ENCODE measurements around the gene FOCAD.

Gene FOCAD, protein sequence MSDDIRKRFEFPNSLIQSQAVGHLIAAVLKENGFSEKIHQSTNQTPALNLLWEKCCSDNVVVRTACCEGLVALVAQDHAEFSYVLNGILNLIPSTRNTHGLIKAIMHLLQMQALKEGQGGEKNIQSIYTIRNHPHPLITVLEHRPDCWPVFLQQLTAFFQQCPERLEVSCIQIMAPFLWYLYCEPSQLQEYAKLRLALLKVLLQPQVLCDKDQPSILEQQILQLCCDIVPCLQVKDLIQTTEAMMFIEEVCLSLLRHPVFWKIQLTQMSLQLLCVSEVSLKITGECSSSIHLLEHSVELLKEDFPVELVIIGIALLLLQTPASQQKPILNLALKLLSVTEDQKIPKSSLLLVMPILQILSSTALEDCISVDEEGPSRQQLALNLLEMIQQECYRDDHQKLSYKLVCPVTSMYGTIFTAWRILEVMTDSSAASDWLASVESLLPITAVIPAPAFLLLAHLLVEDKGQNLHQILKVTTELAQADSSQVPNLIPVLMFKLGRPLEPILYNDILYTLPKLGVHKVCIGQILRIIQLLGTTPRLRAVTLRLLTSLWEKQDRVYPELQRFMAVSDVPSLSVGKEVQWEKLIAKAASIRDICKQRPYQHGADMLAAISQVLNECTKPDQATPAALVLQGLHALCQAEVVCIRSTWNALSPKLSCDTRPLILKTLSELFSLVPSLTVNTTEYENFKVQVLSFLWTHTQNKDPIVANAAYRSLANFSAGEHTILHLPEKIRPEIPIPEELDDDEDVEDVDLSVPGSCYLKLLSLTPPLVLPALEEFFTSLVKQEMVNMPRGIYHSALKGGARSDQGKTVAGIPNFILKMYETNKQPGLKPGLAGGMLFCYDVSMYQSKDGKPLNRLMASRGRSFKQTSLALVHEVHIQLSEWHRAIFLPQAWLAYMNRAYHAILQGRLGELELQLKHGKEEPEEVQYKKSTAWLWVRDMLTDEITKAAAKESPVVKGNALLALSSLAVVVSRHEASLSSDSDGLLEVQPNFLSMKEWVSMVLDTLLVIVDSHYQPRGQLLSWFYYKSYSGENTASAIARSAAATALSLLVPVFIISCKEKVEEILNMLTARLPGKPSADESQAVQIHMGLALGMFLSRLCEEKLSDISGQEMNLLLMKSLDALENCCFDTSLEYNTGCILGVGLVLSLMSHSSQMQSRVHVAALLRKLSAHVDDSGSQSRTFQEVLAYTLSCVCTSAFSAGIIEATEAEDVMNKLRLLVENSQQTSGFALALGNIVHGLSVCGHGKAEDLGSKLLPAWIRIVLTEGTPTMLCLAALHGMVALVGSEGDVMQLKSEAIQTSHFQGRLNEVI (N-terminal part only)

DNA sequence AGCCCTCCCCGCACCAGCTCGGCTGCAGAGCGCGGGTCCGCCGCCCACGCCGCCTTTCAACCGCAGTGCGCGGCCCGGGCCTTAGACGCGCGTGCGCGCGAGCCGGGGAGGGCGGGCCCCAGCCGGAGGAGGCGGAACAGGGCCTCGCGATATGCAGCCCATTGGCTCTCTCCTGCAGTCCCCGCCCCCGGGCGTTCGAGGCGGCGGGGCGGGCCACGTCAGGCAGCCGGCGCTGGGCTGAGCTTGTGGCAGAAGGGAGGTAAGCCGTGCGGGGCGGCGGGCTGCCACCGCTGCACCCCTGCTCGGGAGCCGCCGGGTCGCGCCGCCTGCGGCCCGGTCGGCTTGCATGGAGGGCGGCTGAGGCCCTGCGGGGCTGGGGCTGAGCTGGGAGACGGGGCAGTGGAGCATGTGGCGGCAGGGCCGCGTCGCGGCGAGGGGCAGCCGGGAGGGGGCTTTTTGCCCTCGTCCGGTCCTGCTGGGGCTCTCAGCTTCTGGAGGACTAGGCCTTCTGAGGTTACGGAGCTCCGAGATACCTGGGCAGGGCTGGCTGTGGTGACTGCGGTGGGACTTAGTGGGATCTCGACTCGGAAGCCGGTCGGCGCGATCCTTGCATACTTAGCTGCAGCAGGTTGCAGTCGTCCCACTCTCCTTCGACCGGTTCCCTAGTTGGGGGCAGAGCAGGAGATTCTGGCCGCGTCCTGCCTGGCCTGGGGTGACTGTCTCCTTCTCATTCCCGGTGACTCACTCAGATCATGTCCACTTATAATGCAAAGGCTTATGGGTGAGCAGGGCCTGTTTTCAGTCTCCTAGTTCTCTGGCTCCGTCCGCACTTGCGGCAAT lies at the start of gene FOCAD:
TSS of gene FOCAD (plus strand) at position 225 of the 840 bp plus-strand sequence. CDS start 31,095 bp downstream, outside the sequence.
- peak; percentile 87 to 96 (median 92) for DNase-seq

DNA sequence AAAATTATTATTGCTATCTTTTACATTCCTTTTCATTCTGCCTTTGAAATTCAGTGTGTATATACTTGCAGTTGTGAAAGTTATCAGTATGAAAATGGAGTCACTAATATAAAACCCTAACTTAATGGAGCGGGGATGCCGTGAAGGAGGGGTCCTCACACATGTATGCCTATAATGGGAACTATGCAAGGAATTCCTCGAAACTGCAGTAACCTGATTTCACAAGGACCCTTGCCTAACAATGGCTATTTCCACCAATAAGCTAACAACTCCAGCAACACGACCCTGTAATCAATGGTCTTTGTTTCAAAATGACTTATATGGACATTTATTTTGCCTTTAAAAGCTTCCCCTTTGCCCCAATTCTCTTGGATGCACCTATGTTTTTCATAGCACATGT lies 49.2 kb upstream of the FOCAD start:
- DNase-seq: no peak

DNA sequence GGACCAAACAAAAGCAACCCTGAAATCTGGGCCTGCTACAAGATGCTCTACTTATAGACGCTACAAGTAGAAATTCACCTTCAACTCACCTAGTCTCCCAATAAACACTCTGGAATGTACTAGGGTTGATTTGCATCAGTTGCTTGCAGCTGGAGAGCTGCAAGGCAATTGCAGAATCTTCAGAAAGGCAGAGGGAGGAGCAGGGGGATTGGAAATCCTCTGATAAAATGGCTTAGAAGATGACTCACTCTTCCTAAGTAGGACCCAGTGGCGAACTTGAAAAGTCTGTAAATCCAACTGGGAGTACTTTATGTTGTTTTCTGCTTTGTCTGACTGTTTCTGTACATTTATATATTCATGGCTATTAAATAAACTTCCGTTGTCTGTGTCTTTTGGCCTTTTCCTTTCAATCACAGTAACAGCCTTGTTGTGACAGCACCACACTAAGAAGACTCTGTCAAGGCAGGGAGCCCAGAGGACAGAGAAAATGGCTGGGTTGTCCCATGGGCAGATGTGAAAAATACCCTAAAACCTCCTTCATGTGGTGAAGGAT lies 47.1 kb upstream of the FOCAD start:
- no peak for DNase-seq

DNA sequence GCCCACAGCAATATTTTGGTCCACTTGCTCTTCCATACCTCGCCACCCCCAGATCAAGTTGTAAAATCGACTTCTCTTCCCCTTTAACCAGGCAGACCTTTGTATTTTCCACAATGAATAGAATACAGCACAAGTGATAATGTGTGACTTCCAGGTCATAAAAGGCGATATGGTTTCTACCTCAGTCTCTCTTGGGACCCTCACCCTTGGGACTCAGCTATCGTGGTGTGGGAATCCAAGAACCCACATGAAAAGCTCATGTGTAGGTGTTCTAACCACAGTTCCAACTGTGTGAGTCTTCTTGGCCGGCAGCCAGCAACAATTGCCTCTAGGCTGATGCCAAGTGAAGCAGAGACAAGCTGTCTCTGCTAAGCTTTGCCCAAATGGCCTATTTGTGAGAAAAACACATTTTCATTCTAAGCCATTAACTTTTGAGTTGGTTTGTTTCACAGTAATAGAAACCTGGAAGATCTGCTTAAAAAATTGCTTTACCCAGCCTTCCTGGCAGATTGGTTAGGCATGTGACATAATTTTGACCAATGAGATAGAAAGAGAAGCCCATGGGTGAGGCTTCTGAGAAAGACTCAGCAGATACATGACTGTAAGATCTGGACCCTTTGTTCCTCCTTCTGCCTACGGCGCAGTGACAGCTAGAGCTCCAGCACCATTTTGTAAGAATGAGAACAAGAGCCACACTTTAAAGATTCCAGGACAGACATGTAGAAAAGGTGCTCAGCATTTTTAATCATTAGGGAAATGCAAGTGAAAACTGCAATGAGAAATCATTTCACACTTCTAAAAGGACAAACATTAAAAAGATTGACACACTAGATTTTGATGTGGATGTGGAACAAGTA lies 43.5 kb upstream of the FOCAD start:
- peak; percentile 29 to 81 (median 64) for DNase-seq

DNA sequence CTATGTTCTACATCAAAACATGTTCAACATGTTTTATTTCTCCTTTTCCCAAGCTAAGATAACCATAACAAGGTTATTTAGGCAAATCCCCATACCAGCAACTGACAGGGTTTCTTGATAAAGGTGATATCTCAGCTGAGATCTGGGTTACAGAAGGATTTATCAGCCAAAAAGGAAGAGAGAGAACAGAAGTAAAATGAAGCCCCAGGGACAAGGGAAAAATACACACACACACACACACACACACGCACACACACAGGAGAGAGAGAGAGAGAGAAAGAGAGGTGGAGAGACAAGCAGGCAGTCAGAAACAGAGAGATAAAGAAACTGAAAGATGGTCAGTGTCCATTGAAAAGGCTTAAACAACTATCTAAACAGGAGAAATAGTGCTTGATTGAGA lies 42.0 kb upstream of the FOCAD start:
- DNase-seq: no peak

DNA sequence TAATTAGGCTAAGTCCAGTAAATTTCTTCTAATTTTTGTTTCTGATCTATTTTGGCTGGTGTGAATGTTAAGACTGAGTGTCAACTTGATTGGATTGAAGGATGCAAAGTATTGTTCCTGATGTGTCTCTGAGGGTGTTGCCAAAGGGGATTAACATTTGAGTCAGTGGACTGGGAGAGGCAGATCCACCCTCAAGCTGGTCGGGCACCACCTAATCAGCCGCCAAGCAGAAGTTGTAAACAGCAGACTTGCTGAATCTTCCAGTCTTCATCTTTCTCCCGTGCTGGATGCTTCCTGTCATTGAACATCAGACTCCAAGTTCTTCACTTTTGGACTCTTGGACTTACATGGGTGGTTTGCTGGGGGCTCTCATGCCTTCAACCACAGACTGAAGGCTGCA lies 40.4 kb upstream of the FOCAD start:
- no peak for DNase-seq

DNA sequence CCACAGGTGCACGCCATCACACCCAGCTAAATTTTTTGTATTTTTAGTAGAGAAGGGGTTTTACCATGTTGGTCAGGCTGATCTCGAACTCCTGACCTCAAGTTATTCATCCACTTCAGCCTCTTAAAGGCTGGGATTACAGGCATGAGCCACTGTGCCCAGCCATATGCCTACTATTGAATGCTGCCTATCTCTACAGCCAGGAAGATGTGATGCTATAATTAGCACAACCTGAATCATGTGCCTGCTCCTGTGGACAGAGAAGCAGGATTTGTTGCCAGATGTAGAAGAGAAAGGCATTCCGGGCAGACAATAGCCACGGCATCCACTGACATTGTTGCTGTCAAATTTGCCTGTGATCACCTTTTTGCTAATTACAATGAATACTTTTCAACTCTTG lies 37.4 kb upstream of the FOCAD start:
- DNase-seq: no peak

DNA sequence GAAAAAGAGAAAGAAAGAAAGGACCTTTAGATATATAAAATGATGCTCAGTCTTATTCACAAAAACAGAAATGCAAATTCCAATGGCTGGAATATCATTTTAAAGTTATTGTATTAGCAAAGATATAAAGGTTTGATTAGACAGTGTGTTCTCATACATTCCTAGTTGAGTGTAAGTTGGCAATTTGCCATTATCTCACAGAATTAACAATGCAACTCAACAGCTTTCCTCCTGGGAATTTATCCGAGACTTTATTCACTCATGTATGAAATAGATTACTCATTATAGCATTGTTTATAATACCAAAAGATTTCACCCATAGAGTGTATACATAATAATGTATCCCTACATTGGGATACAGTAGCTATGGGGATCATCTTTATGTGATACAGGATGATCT lies 34.7 kb upstream of the FOCAD start:
- no peak for DNase-seq

DNA sequence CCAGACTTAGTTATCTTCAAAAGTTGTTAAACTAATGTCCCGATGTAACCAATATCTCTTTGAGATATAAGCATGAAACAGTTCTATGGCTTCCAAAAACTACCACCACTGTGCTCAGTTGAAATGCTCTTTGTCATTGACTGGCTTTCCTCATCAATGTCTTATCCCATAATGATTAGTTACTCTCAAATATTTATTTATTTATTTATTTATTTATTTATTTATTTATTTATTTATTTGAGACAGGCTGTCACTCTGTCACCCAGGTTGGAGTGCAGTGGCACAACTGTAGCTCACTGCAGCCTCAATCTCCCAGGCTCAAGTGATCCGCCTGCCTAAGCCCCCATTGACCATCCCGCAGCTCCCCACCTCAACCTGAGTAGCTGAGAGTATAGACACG lies 33.7 kb upstream of the FOCAD start:
- no peak for DNase-seq

DNA sequence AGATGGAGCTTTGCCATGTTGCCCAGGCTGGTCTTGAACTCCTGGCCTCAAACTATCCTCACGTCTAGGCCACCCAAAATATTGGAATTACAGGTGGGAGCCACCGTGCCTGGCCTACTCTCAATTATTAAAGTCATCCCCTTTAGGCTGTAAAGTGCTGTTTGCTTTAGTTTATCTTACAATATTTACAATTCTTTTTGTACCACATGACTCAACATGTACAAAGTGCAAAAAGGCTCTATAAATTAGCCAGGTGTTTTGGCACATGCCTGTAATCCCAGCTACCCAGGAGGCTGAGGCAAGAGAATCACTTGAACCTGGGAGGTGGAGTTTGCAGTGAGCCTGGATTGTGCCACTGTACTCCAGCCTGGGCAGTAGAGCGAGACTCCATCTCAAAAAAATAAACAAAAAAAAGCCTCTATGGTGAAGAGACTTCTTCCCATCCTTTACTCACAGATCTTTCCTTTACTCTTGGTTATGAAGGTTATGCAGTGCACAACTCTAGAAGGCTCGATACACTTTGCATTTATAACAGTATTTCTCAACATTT lies 33.2 kb upstream of the FOCAD start:
- DNase-seq: no peak

DNA sequence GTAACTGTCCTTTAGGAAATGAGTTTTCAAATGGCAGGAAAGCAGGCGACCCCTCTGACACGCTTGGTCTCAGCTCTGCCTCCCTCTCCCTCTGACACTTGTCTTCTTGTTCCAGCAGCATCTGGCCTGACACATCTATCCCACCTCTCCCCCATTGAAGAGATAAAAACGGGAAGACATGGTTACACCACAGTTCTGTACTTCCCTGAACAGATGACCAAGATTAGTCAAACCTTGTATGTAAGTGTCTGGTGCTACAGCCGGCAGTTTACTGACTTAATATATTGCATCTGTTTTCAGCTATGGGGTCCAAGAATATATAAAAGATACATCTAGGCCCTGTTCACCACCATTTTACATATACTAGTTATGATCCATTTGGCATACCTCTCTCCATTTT lies 32.1 kb upstream of the FOCAD start:
- no peak for DNase-seq

DNA sequence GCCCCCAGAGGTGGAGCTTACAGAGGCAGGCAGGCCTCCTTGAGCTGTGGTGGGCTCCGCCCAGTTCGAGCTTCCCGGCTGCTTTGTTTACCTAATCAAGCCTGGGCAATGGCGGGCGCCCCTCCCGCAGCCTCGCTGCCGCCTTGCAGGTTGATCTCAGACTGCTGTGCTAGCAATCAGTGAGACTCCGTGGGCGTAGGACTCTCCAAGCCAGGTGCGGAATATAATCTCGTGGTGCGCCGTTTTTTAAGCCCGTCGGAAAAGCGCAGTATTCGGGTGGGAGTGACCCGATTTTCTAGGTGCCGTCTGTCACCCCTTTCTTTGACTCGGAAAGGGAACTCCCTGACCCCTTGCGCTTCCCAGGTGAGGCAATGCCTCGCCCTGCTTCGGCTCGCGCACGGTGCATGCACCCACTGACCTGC lies 25.8 kb upstream of the FOCAD start:
- DNase-seq: peak in 1 of 4 experiments; percentile 24

DNA sequence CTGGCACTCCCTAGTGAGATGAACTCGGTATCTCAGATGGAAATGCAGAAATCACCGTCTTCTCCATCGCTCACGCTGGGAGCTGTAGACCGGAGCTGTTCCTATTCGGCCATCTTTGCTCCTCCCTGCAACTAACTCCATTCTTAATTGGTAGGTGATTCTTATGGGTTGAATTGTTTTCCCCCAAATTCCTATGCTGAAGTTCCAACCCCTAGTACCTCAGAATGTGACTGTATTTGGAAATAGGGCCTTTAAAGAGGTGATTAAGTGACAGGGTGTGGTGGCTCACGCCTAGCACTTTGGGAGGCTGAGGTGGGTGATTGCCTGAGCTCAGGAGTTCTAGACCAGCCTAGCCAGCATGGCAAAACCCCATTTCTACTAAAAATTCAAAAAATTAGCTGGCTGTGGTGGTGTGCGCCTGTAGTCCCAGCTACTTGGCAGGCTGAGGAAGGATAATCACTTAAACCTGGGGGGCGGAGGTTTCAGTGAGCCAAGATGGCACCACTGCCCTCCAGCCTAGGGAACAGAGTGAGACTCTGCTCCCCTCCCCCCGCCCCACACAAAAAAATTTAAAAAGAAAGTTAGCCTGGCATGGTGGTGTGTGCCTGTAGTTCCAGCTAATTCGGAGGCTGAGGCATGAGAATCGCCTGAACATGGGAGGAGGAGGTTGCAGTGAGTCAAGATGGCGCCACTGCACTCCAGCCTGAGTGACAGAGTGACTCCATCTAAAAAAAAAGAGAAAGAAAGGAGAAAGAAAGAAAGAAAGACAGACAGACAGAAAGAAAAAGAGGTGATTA lies 25.2 kb upstream of the FOCAD start:
- DNase-seq: no peak

DNA sequence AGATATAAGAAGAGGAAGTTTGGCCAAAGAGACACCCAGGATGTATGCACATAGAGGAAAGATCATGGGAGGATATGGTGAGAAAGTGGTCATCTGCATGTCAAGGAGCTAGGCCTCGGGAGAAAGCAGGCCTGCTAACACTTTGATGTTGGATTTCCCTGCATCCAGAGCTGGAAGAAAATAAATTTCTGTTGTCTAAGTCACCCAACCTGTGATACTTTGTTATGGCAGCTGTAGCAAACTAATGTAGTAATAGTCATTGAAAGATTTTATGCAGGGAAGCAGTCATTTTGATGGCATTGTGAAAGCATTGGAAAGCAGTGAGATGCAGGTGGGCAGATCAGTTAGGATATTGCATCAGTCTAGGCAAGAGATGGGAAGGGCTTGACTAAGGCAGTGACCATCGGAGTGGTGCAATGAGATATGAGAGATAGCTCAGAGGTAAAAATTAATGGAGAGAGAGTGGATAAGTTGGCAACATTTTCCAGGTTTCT lies 24.5 kb upstream of the FOCAD start:
- DNase-seq: no peak

DNA sequence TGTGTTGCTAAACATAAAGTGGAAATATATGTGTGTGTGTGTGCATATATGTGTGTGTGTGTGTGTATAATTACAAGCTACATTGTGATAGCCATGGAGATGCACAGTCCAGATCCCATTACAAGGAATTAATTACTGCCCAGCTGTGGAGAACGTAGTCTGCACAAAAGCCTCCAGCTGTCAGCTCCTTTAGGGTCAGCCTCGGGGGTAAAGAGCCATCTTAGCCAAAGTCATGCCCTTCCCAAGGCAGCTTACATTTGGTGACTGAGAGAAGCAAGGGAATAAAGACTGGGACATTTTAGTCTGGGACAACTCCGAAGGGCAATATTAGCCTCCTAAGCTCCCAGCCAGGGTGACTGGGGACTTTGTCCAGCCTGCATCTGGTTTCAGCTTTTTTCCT lies 21.9 kb upstream of the FOCAD start:
- no peak for DNase-seq

DNA sequence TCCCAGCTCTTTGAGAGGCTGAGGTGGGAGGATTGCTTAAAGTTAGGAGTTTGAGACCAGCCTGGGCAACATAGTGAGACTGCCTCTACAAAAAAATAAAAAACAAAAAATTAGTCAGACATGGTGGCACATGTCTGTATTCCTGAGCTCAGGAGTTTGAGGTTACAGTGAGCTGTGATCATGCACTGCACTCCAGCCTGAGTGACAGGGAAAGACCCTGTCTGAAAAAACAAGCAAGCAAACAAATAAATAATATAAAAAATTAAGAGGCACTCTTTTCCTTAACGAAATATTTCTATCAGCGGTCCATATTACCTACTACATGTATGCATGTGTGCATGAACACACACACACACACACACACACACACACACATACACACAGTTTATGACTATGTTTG lies 20.9 kb upstream of the FOCAD start:
- DNase-seq: no peak

DNA sequence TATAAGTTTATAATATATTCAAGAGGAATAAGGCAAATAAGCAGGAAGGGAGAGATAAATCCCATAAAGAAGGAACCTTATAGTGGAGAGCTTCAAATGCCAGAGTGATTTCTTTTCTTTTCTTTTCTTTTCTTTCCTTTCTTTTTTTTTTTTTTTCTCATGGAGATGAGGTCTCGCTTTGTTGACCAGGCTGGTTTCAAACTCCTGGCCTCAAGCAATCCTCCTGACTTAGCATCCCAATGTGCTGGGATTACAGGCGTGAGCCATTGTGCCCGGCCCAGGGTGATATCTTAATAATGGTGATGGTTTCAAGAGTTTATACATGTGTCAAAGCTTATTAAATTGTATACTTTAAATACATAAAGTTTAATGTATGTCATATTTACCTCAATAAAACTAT lies 19.6 kb upstream of the FOCAD start:
- DNase-seq: no peak

DNA sequence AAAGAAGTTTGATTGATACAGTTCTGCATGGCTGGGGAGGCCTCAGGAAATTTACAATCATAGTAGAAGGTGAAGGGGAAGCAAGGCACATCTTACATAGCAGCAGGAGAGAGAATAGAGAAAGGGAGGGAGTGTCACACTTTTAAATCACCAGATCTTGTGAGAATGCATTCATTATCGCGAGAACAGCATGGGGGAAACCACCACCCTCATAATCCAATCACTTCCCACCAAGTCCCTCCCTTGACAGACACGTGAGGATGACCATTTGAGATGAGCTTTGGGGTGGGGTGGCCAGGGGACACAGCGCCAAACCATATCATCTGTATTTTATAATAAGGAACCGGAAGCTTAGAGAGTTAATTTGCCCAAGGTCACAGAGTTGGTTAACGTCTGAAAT lies 13.7 kb upstream of the FOCAD start:
- no peak for DNase-seq

DNA sequence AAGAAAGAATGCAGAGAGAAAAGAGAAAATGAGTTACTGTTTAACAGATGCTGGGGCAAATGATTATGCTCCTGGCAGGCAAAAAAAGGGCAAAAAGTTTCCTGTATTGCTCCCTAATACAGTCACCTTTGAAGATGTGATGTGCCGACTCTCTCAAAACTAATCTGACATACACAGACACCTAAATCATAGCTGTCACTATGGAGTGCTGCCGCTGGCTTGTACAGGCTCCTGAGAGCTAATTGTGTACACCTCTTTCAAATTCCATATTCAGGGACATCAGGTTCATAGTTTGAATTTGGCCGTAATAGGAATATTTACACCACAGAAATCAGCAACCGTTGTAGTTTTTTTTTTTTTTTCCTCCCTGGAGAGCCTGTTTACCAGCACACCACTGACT lies 12.4 kb upstream of the FOCAD start:
- DNase-seq: no peak
